GM12878 (cell line): ENCODE results near the gene NRXN3.

ENCODE experiments used
- CTCF ChIP-seq, 3 experiments: IDR thresholded peaks in 2 of 3; conservative IDR thresholded peaks in 1 of 3; 2 replicates each; pipeline ENCODE4 v1.5.1; 2011; ENCODE audit warnings: low read depth in 3 of 3, low read length in 3 of 3, mild to moderate bottlenecking in 3 of 3, control low read depth in 2 of 3, moderate library complexity in 2 of 3, inconsistent platforms in 1 of 3, mixed read lengths in 1 of 3; ENCODE audit not compliant: control insufficient read depth in 2 of 3, insufficient read depth in 1 of 3; ENCODE audit errors: extremely low read depth in 1 of 3
- ESRRA ChIP-seq: IDR thresholded peaks from 2 replicates; pipeline ENCODE4 v1.6.1; 2012; ENCODE audit warnings: mild to moderate bottlenecking, low read length, improper control_type of control experiment
- IRF4 ChIP-seq: IDR thresholded peaks from 2 replicates; pipeline ENCODE4 v1.6.1; 2011; ENCODE audit warnings: low read depth, low read length
- REST ChIP-seq: IDR thresholded peaks from 2 replicates; pipeline ENCODE4 v1.6.1; 2012; ENCODE audit warnings: mild to moderate bottlenecking, low read depth, low read length
- RFX5 ChIP-seq: IDR thresholded peaks from 2 replicates; pipeline ENCODE4 v1.6.1; 2011; ENCODE audit warnings: low read depth, low read length, improper control_type of control experiment
- TCF12 ChIP-seq: IDR thresholded peaks from 2 replicates; pipeline ENCODE4 v1.6.1; 2011; ENCODE audit warnings: low read depth, mild to moderate bottlenecking, low read length
- YY1 ChIP-seq: IDR thresholded peaks from 2 replicates; pipeline ENCODE4 v1.6.1; 2011; ENCODE audit warnings: low read depth, mild to moderate bottlenecking, low read length
- ZNF274 ChIP-seq: IDR thresholded peaks from one replicate; pipeline ENCODE4 v1.8.0; 2011; ENCODE audit not compliant: insufficient read length, insufficient read depth
- TF ChIP-seq, protein P1 (sequence below): fragments of 450-650 bp; IDR thresholded peaks from 2 replicates; pipeline ENCODE4 v1.6.1; 2014; ENCODE audit warnings: mild to moderate bottlenecking

GRCh38 chr14:79855789-79856188, 1685.6 kb downstream of the NRXN3 start:
- TF ChIP-seq RFX5 = no peak
- TF ChIP-seq REST = no peak
- no peak for TF ChIP-seq TCF12
- TF ChIP-seq CTCF (IDR thresholded peaks at IDR 0.05 in 2 of 3, conservative IDR thresholded peaks at IDR 0.05 in 1 of 3; ENCODE audit: control insufficient read depth in 2 of 3, extremely low read depth in 1 of 3, insufficient read depth in 1 of 3, low read depth in 3 of 3, low read length in 3 of 3) = no peak
- TF ChIP-seq ZNF274 = no peak
- no peak for TF ChIP-seq IRF4
- TF ChIP-seq YY1 = no peak
- no peak for TF ChIP-seq ESRRA
- TF ChIP-seq, protein P1, sequence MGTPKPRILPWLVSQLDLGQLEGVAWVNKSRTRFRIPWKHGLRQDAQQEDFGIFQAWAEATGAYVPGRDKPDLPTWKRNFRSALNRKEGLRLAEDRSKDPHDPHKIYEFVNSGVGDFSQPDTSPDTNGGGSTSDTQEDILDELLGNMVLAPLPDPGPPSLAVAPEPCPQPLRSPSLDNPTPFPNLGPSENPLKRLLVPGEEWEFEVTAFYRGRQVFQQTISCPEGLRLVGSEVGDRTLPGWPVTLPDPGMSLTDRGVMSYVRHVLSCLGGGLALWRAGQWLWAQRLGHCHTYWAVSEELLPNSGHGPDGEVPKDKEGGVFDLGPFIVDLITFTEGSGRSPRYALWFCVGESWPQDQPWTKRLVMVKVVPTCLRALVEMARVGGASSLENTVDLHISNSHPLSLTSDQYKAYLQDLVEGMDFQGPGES = no peak
